HEK293 (cell line): ENCODE data around the gene GLOD4.

ENCODE experiments used
- AEBP2 ChIP-seq: fragments of 450-650 bp; formaldehyde crosslinking; IDR thresholded peaks from 2 replicates; pipeline ENCODE4 v1.5.1; 2016; ENCODE audit warnings: missing biosample characterization, missing genetic modification characterization, borderline replicate concordance
- KLF7 ChIP-seq: fragments of 450-650 bp; formaldehyde crosslinking; IDR thresholded peaks from 2 replicates; pipeline ENCODE4 v1.5.1; 2016; ENCODE audit warnings: missing biosample characterization, missing genetic modification characterization, borderline replicate concordance
- TRIM28 ChIP-seq: IDR thresholded peaks from 2 replicates; pipeline ENCODE4 v1.6.1; 2011; ENCODE audit warnings: low read length, control low read depth, borderline replicate concordance
- ZBTB21 ChIP-seq: fragments of 450-650 bp; formaldehyde crosslinking; IDR thresholded peaks from 2 replicates; pipeline ENCODE4 v1.5.1; 2017; ENCODE audit warnings: missing biosample characterization, missing genetic modification characterization
- ZBTB48 ChIP-seq: fragments of 450-650 bp; formaldehyde crosslinking; IDR thresholded peaks from 2 replicates; pipeline ENCODE4 v1.5.1; 2016; ENCODE audit warnings: missing biosample characterization, missing genetic modification characterization
- ZFP37 ChIP-seq: fragments of 450-650 bp; formaldehyde crosslinking; IDR thresholded peaks from 2 replicates; pipeline ENCODE4 v1.5.1; 2016; ENCODE audit warnings: missing biosample characterization, missing genetic modification characterization
- ZFP41 ChIP-seq: fragments of 450-650 bp; formaldehyde crosslinking; IDR thresholded peaks from 2 replicates; pipeline ENCODE4 v1.5.1; 2016; ENCODE audit warnings: missing biosample characterization, missing genetic modification characterization, borderline replicate concordance
- ZIC2 ChIP-seq: fragments of 450-650 bp; formaldehyde crosslinking; IDR thresholded peaks from 2 replicates; pipeline ENCODE4 v1.5.1; 2016; ENCODE audit warnings: missing biosample characterization, missing genetic modification characterization
- ZNF112 ChIP-seq: fragments of 450-650 bp; formaldehyde crosslinking; IDR thresholded peaks from 2 replicates; pipeline ENCODE4 v1.5.0; 2017; ENCODE audit warnings: missing biosample characterization, missing genetic modification characterization
- ZNF239 ChIP-seq: fragments of 450-650 bp; formaldehyde crosslinking; IDR thresholded peaks from 2 replicates; pipeline ENCODE4 v1.5.1; 2016; ENCODE audit warnings: missing biosample characterization, missing genetic modification characterization
- ZNF473 ChIP-seq: fragments of 450-650 bp; formaldehyde crosslinking; IDR thresholded peaks from 2 replicates; pipeline ENCODE4 v1.5.1; 2017; ENCODE audit warnings: missing biosample characterization, missing genetic modification characterization
- ZNF48 ChIP-seq: fragments of 450-650 bp; formaldehyde crosslinking; IDR thresholded peaks from 2 replicates; pipeline ENCODE4 v1.5.1; 2016; ENCODE audit warnings: missing biosample characterization, missing genetic modification characterization
- ZNF501 ChIP-seq: fragments of 450-650 bp; formaldehyde crosslinking; IDR thresholded peaks from 2 replicates; pipeline ENCODE4 v1.5.1; 2016; ENCODE audit warnings: missing biosample characterization, missing genetic modification characterization
- ZNF510 ChIP-seq: fragments of 450-650 bp; formaldehyde crosslinking; IDR thresholded peaks from 2 replicates; pipeline ENCODE4 v1.5.1; 2018; ENCODE audit warnings: mild to moderate bottlenecking, missing genetic modification characterization, missing biosample characterization; ENCODE audit not compliant: insufficient replicate concordance
- ZNF624 ChIP-seq: fragments of 450-650 bp; formaldehyde crosslinking; IDR thresholded peaks from 2 replicates; pipeline ENCODE4 v1.5.1; 2017; ENCODE audit warnings: missing biosample characterization, missing genetic modification characterization
- ZNF660 ChIP-seq: fragments of 450-650 bp; IDR thresholded peaks from 2 replicates; pipeline ENCODE4 v1.5.1; 2018; ENCODE audit warnings: missing biosample characterization, mild to moderate bottlenecking, missing genetic modification characterization
- ZSCAN23 ChIP-seq: fragments of 450-650 bp; formaldehyde crosslinking; IDR thresholded peaks from 2 replicates; pipeline ENCODE4 v1.5.1; 2016; ENCODE audit warnings: missing biosample characterization, missing genetic modification characterization
- ZSCAN30 ChIP-seq: fragments of 450-650 bp; IDR thresholded peaks from 2 replicates; pipeline ENCODE4 v1.5.1; 2018; ENCODE audit warnings: missing biosample characterization, mild to moderate bottlenecking, missing genetic modification characterization, moderate library complexity
- ZXDB ChIP-seq: fragments of 450-650 bp; formaldehyde crosslinking; IDR thresholded peaks from 2 replicates; pipeline ENCODE4 v1.5.1; 2016; ENCODE audit warnings: missing biosample characterization, missing genetic modification characterization
- TF ChIP-seq, protein P1 (sequence below): fragments of 450-650 bp; formaldehyde crosslinking; IDR thresholded peaks from 2 replicates; pipeline ENCODE4 v1.5.1; 2017; ENCODE audit warnings: missing biosample characterization, mild to moderate bottlenecking, missing genetic modification characterization, moderate library complexity
- TF ChIP-seq, protein P2 (sequence below): fragments of 450-650 bp; formaldehyde crosslinking; IDR thresholded peaks from 2 replicates; pipeline ENCODE4 v1.5.1; 2016; ENCODE audit warnings: missing biosample characterization, missing genetic modification characterization
- TF ChIP-seq, protein P3 (sequence below): fragments of 450-650 bp; formaldehyde crosslinking; IDR thresholded peaks from 2 replicates; pipeline ENCODE4 v1.5.1; 2016; ENCODE audit warnings: missing biosample characterization, missing genetic modification characterization
- TF ChIP-seq, protein P4 (sequence below): fragments of 450-650 bp; formaldehyde crosslinking; IDR thresholded peaks from 2 replicates; pipeline ENCODE4 v1.5.1; 2016; ENCODE audit warnings: missing biosample characterization, missing genetic modification characterization
- TF ChIP-seq, protein P5 (sequence below): fragments of 450-650 bp; formaldehyde crosslinking; IDR thresholded peaks from 2 replicates; pipeline ENCODE4 v1.5.1; 2016; ENCODE audit warnings: missing biosample characterization, missing genetic modification characterization
- TF ChIP-seq, protein P6 (sequence below): fragments of 450-650 bp; formaldehyde crosslinking; IDR thresholded peaks from 2 replicates; pipeline ENCODE4 v1.5.1; 2016; ENCODE audit warnings: missing biosample characterization, missing genetic modification characterization

Gene GLOD4

GRCh38 chr17:732067-732901 is 49.8 kb downstream of the GLOD4 start, which contains the start of gene TLCD3A (continued):
- no peak for TF ChIP-seq ZFP37 (tag by site-specific recombination)
- no peak for TF ChIP-seq ZNF501 (tag by site-specific recombination)
- TF ChIP-seq ZNF660: peak; percentile 29; the same call in 1 of the 2 replicates
- no peak for TF ChIP-seq ZNF239
- TF ChIP-seq ZNF112 (tag by site-specific recombination): no peak
- no peak for TF ChIP-seq ZBTB21 (tag by site-specific recombination)
- no peak; the same call in 1 of the 2 replicates for TF ChIP-seq ZIC2
- TF ChIP-seq ZFP41 (tag by site-specific recombination): no peak
- no peak for TF ChIP-seq ZXDB
- TF ChIP-seq ZSCAN23 (tag by site-specific recombination): no peak
- 0 out of 2 replicates have a peak, but pooled peaks have one; percentile 20 for TF ChIP-seq ZSCAN30 (tag by site-specific recombination)
- TF ChIP-seq, protein P1, sequence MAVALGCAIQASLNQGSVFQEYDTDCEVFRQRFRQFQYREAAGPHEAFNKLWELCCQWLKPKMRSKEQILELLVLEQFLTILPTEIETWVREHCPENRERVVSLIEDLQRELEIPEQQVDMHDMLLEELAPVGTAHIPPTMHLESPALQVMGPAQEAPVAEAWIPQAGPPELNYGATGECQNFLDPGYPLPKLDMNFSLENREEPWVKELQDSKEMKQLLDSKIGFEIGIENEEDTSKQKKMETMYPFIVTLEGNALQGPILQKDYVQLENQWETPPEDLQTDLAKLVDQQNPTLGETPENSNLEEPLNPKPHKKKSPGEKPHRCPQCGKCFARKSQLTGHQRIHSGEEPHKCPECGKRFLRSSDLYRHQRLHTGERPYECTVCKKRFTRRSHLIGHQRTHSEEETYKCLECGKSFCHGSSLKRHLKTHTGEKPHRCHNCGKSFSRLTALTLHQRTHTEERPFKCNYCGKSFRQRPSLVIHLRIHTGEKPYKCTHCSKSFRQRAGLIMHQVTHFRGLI (tag by site-specific recombination): no peak
- TF ChIP-seq KLF7 (tag by site-specific recombination): no peak
- no peak for TF ChIP-seq ZBTB48 (tag by site-specific recombination)
- TF ChIP-seq ZNF48 (tag by site-specific recombination): no peak
- TF ChIP-seq, protein P2, sequence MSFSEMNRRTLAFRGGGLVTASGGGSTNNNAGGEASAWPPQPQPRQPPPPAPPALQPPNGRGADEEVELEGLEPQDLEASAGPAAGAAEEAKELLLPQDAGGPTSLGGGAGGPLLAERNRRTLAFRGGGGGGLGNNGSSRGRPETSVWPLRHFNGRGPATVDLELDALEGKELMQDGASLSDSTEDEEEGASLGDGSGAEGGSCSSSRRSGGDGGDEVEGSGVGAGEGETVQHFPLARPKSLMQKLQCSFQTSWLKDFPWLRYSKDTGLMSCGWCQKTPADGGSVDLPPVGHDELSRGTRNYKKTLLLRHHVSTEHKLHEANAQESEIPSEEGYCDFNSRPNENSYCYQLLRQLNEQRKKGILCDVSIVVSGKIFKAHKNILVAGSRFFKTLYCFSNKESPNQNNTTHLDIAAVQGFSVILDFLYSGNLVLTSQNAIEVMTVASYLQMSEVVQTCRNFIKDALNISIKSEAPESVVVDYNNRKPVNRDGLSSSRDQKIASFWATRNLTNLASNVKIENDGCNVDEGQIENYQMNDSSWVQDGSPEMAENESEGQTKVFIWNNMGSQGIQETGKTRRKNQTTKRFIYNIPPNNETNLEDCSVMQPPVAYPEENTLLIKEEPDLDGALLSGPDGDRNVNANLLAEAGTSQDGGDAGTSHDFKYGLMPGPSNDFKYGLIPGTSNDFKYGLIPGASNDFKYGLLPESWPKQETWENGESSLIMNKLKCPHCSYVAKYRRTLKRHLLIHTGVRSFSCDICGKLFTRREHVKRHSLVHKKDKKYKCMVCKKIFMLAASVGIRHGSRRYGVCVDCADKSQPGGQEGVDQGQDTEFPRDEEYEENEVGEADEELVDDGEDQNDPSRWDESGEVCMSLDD (tag by site-specific recombination): no peak
- no peak for TF ChIP-seq ZNF624
- TF ChIP-seq, protein P3, sequence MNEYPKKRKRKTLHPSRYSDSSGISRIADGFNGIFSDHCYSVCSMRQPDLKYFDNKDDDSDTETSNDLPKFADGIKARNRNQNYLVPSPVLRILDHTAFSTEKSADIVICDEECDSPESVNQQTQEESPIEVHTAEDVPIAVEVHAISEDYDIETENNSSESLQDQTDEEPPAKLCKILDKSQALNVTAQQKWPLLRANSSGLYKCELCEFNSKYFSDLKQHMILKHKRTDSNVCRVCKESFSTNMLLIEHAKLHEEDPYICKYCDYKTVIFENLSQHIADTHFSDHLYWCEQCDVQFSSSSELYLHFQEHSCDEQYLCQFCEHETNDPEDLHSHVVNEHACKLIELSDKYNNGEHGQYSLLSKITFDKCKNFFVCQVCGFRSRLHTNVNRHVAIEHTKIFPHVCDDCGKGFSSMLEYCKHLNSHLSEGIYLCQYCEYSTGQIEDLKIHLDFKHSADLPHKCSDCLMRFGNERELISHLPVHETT (tag by site-specific recombination): no peak
- TF ChIP-seq TRIM28: no peak
- TF ChIP-seq, protein P4, sequence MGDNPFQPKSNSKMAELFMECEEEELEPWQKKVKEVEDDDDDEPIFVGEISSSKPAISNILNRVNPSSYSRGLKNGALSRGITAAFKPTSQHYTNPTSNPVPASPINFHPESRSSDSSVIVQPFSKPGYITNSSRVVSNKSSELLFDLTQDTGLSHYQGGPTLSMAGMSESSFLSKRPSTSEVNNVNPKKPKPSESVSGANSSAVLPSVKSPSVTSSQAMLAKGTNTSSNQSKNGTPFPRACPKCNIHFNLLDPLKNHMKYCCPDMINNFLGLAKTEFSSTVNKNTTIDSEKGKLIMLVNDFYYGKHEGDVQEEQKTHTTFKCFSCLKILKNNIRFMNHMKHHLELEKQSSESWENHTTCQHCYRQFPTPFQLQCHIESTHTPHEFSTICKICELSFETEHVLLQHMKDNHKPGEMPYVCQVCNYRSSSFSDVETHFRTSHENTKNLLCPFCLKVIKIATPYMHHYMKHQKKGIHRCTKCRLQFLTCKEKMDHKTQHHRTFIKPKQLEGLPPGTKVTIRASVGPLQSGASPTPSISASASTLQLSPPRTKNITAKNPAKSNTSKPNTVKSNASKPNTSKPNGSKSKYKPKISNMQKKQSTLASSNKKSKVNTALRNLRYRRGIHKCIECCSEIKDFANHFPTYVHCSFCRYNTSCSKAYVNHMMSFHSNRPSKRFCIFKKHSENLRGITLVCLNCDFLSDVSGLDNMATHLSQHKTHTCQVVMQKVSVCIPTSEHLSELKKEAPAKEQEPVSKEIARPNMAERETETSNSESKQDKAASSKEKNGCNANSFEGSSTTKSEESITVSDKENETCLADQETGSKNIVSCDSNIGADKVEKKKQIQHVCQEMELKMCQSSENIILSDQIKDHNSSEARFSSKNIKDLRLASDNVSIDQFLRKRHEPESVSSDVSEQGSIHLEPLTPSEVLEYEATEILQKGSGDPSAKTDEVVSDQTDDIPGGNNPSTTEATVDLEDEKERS: no peak
- no peak for TF ChIP-seq ZNF473 (tag by site-specific recombination)
- TF ChIP-seq AEBP2: no peak
- TF ChIP-seq, protein P5, sequence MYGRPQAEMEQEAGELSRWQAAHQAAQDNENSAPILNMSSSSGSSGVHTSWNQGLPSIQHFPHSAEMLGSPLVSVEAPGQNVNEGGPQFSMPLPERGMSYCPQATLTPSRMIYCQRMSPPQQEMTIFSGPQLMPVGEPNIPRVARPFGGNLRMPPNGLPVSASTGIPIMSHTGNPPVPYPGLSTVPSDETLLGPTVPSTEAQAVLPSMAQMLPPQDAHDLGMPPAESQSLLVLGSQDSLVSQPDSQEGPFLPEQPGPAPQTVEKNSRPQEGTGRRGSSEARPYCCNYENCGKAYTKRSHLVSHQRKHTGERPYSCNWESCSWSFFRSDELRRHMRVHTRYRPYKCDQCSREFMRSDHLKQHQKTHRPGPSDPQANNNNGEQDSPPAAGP (tag by site-specific recombination): peak; percentile 64; the same call in 1 of the 2 replicates
- TF ChIP-seq, protein P6, sequence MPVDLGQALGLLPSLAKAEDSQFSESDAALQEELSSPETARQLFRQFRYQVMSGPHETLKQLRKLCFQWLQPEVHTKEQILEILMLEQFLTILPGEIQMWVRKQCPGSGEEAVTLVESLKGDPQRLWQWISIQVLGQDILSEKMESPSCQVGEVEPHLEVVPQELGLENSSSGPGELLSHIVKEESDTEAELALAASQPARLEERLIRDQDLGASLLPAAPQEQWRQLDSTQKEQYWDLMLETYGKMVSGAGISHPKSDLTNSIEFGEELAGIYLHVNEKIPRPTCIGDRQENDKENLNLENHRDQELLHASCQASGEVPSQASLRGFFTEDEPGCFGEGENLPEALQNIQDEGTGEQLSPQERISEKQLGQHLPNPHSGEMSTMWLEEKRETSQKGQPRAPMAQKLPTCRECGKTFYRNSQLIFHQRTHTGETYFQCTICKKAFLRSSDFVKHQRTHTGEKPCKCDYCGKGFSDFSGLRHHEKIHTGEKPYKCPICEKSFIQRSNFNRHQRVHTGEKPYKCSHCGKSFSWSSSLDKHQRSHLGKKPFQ (tag by site-specific recombination): no peak
- TF ChIP-seq ZNF510 (tag by site-specific recombination): no peak
